ENCODE results near the gene DIPK1B.

Gene DIPK1B

DNA sequence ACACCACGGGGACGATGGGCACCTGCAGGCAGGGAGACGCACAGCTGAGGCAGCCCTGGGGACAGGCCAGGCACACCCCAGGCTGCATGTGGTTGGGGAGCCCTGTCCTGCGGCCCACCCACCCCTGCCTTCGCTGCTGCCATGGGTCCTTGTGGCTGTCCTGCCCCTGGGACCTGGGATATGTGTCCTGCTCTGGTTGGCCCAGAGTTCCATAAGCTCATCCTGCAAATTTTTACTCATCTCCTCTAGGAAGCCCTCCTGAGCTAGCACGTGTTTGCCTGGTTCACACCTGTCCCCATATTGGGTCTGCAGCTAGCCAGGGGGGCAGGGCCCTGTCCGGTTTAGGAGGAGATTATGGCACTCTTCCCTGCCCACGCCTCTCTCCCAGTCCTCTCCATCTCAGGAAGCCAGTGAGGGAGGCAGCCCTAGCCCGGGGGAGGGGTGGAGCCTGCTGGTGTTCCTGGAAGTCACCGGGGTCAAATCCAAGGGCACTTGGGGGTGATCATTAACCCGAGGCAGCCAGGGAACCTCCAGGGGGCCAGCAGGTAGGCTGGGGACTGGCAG is 37.5 kb upstream of the DIPK1B start:
- Histone ChIP-seq H3K27ac (replicated peaks) (no peak overlapping the region), H3K27me3 (ENCODE audit: insufficient read depth, poor library complexity, severe bottlenecking) (peaks cover 7% of the 10 kb centered on the region), H3K4me3 (replicated peaks; ENCODE audit: insufficient read depth, low read length) (no peak overlapping the region)
- no peak for DNase-seq (ENCODE audit: low read depth in 1 of 2, low spot score in 1 of 2)
- TF ChIP-seq, protein P1, sequence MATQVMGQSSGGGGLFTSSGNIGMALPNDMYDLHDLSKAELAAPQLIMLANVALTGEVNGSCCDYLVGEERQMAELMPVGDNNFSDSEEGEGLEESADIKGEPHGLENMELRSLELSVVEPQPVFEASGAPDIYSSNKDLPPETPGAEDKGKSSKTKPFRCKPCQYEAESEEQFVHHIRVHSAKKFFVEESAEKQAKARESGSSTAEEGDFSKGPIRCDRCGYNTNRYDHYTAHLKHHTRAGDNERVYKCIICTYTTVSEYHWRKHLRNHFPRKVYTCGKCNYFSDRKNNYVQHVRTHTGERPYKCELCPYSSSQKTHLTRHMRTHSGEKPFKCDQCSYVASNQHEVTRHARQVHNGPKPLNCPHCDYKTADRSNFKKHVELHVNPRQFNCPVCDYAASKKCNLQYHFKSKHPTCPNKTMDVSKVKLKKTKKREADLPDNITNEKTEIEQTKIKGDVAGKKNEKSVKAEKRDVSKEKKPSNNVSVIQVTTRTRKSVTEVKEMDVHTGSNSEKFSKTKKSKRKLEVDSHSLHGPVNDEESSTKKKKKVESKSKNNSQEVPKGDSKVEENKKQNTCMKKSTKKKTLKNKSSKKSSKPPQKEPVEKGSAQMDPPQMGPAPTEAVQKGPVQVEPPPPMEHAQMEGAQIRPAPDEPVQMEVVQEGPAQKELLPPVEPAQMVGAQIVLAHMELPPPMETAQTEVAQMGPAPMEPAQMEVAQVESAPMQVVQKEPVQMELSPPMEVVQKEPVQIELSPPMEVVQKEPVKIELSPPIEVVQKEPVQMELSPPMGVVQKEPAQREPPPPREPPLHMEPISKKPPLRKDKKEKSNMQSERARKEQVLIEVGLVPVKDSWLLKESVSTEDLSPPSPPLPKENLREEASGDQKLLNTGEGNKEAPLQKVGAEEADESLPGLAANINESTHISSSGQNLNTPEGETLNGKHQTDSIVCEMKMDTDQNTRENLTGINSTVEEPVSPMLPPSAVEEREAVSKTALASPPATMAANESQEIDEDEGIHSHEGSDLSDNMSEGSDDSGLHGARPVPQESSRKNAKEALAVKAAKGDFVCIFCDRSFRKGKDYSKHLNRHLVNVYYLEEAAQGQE (IDR thresholded peaks at IDR 0.05; ENCODE audit: insufficient replicate concordance, low read depth), result no peak
- TF ChIP-seq POLR2AphosphoS5 (IDR thresholded peaks at IDR 0.05; ENCODE audit: low read depth), result no peak
- no peak for TF ChIP-seq GABPA (IDR thresholded peaks at IDR 0.05; ENCODE audit: low read depth)
- TF ChIP-seq SPI1 (IDR thresholded peaks at IDR 0.05; ENCODE audit: borderline replicate concordance, low read depth), result no peak
- no peak for TF ChIP-seq CTCF (IDR thresholded peaks at IDR 0.05; ENCODE audit: insufficient read depth, low read length)

GRCh38 chr9:136675477-136676296 is 36.7 kb upstream of the DIPK1B start:
- TF ChIP-seq, protein P1 (IDR thresholded peaks at IDR 0.05; ENCODE audit: insufficient replicate concordance, low read depth), result no peak
- TF ChIP-seq CTCF (IDR thresholded peaks at IDR 0.05; ENCODE audit: insufficient read depth, low read length) (no peak), SPI1 (IDR thresholded peaks at IDR 0.05; ENCODE audit: borderline replicate concordance, low read depth) (no peak), GABPA (IDR thresholded peaks at IDR 0.05; ENCODE audit: low read depth) (no peak), POLR2AphosphoS5 (IDR thresholded peaks at IDR 0.05; ENCODE audit: low read depth) (no peak)
- H3K27me3 ChIP-seq (ENCODE audit: insufficient read depth, poor library complexity, severe bottlenecking), result no peaks in the 10 kb centered on the region
- no peak for DNase-seq (ENCODE audit: low read depth in 1 of 2, low spot score in 1 of 2)

GRCh38 chr9:136676297-136676794 is 36.0 kb upstream of the DIPK1B start:
- TF ChIP-seq GABPA (IDR thresholded peaks at IDR 0.05; ENCODE audit: low read depth) (no peak), SPI1 (IDR thresholded peaks at IDR 0.05; ENCODE audit: borderline replicate concordance, low read depth) (no peak), CTCF (IDR thresholded peaks at IDR 0.05; ENCODE audit: insufficient read depth, low read length) (no peak), POLR2AphosphoS5 (IDR thresholded peaks at IDR 0.05; ENCODE audit: low read depth) (no peak)
- TF ChIP-seq, protein P1 (IDR thresholded peaks at IDR 0.05; ENCODE audit: insufficient replicate concordance, low read depth), result no peak
- Histone ChIP-seq H3K27me3 (ENCODE audit: insufficient read depth, poor library complexity, severe bottlenecking) (no peaks in the 10 kb centered on the region), H3K27ac (replicated peaks) (no peak overlapping the region), H3K4me3 (replicated peaks; ENCODE audit: insufficient read depth, low read length) (no peak overlapping the region)
- no peak for DNase-seq (ENCODE audit: low read depth in 1 of 2, low spot score in 1 of 2)

More at GRCh38 chr9:136675477-136676296, 36.7 kb upstream of the DIPK1B start:
- no peak overlapping the region for H3K27ac ChIP-seq (replicated peaks)
- H3K4me3 ChIP-seq (replicated peaks; ENCODE audit: insufficient read depth, low read length), result no peak overlapping the region
